Psoas muscle (tissue), 8 donors: ENCODE data around the gene CHCHD10. TPM values are rescaled to one million over a fixed set of nuclear protein-coding genes. Genes with fewer than 3 reads are reported as not detected.
A peak's percentile ranks its signal among the peaks of the same experiment; 100 is the strongest.

Experiments used
- ATAC-seq, 4 donors: fragments of 200-7000 bp; cut with Tn5 transposase; one replicate each; pipeline ENCODE4 v1.9.1; 2020; ENCODE audit warnings: moderate library complexity in 3 of 4, mild to moderate bottlenecking in 2 of 4
- DNase-seq, 2 donors: peaks; one replicate each; pipeline ENCODE4 v3.0.0-alpha.2; 2020
- H3K27ac ChIP-seq: fragments of 200-600 bp; one replicate; pipeline ENCODE4 v1.8.0; 2022
- H3K27me3 ChIP-seq, 3 donors: fragments of 200-600 bp in 1 of 3; one replicate each; pipeline versions ENCODE4 v1.6.1 to v1.8.0; 2013 to 2022; ENCODE audit warnings: low read length in 2 of 3, mild to moderate bottlenecking in 2 of 3, moderate library complexity in 1 of 3; ENCODE audit not compliant: insufficient read depth in 3 of 3
- H3K36me3 ChIP-seq, 2 donors: fragments of 200-600 bp in 1 of 2; one replicate each; pipeline versions ENCODE4 v1.6.1 to v1.8.0; 2013 to 2022; ENCODE audit warnings: low read depth in 1 of 2, mild to moderate bottlenecking in 1 of 2, moderate library complexity in 1 of 2; ENCODE audit not compliant: insufficient read depth in 1 of 2
- H3K4me1 ChIP-seq: fragments of 200-600 bp; one replicate; pipeline ENCODE4 v1.8.0; 2022
- H3K4me3 ChIP-seq: fragments of 200-600 bp; one replicate; pipeline ENCODE4 v1.8.0; 2022; ENCODE audit warnings: mild to moderate bottlenecking
- H3K9me3 ChIP-seq: fragments of 200-600 bp; one replicate; pipeline ENCODE4 v1.8.0; 2022
- WGBS, 3 donors: extraction: QIAGEN DNeasy Blood & Tissue Kit; methylation state at CpG; one replicate each; pipeline versions ENCODE4 v1.1.6 to v1.1.7; 2013; 5-methylcytosine and 5-hydroxymethylcytosine counted together
- intact Hi-C, 2 donors: fragments of 100-400 bp; cut with DNase I; formaldehyde crosslinking; loops; one replicate each; pipeline versions ENCODE4 v1.11.0 to v1.14.2; 2022
- polyA plus RNA-seq, 3 donors: library from polyadenylated mRNA; stranded (reverse); fragments of 200-250 nt; gene quantifications; one replicate each; pipeline ENCODE4 v1.2.3, GENCODE V29; 2013
- total RNA-seq, 4 donors: library from RNA; stranded (reverse); fragmentation: NEBNext Ultra II Directional in 2 of 4; extraction: Animal tissue kit (Norgen Biotek cat#: 25700) in 2 of 4; gene quantifications; one replicate each; pipeline versions ENCODE4 v1.2.1 to v1.2.4, GENCODE V29; 2021 to 2023
- TF ChIP-seq, protein P1 (sequence below): fragments of 200-600 bp; IDR thresholded peaks from one replicate; pipeline ENCODE4 v1.8.0; 2022; ENCODE audit warnings: antibody characterized with exemption
- donor health status: healthy with polysubstance abuse.
- donor health status: DM: no; HTN: no; CAD: no; lungs with moderate emphysema.
- donor health status: Bipolar disorder and iron deficiency.
- donor health status: healthy.
- donor health status: DM: yes; HTN: yes; CAD: no.
- donor health status: DM: no; HTN: no; CAD: no.
- donor health status: DM: no; HTN: no; CAD: no.
- donor health status: DM: yes; HTN: yes; CAD: no.

CHCHD10 gene
- total and polyA plus RNA-seq, 7 donors, result 460 to 1,066 (median 752) TPM

- WGBS, 3 donors, result 95% methylated on average over 4 of the region's 4 CpGs
- H3K27me3 ChIP-seq, result no peaks in the 10 kb centered on the region
- H3K4me3 ChIP-seq, result no peak overlapping the region
- intact Hi-C loops, result no loop called here
- H3K36me3 ChIP-seq, result peaks cover 2 to 80% of the 10 kb centered on the region in 2 donors
- TF ChIP-seq, protein P1, sequence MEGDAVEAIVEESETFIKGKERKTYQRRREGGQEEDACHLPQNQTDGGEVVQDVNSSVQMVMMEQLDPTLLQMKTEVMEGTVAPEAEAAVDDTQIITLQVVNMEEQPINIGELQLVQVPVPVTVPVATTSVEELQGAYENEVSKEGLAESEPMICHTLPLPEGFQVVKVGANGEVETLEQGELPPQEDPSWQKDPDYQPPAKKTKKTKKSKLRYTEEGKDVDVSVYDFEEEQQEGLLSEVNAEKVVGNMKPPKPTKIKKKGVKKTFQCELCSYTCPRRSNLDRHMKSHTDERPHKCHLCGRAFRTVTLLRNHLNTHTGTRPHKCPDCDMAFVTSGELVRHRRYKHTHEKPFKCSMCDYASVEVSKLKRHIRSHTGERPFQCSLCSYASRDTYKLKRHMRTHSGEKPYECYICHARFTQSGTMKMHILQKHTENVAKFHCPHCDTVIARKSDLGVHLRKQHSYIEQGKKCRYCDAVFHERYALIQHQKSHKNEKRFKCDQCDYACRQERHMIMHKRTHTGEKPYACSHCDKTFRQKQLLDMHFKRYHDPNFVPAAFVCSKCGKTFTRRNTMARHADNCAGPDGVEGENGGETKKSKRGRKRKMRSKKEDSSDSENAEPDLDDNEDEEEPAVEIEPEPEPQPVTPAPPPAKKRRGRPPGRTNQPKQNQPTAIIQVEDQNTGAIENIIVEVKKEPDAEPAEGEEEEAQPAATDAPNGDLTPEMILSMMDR, result no peak
- H3K4me1 ChIP-seq, result no peaks in the 10 kb centered on the region
- ATAC-seq (no peak), DNase-seq (no peak)
- H3K27ac ChIP-seq, result no peak overlapping the region
- no peaks in the 10 kb centered on the region for H3K9me3 ChIP-seq
Measured at GRCh38 chr22:23812378-23812777, 44.6 kb upstream of the CHCHD10 start.

GRCh38 chr22:23806837-23807236 is 39.1 kb upstream of the CHCHD10 start:
- intact Hi-C loops, result no loop called here
- Histone ChIP-seq H3K27ac (no peak overlapping the region), H3K27me3 (no peaks in the 10 kb centered on the region), H3K4me3 (no peak overlapping the region), H3K36me3 (peaks cover 13 to 96% of the 10 kb centered on the region in 2 donors), H3K4me1 (peaks cover 6% of the 10 kb centered on the region), H3K9me3 (no peaks in the 10 kb centered on the region)
- WGBS, 3 donors, result 100% methylated on average over 1 of the region's 1 CpG
- ATAC-seq, result no peak
- DNase-seq, result no peak
- TF ChIP-seq, protein P1, result no peak

DNA sequence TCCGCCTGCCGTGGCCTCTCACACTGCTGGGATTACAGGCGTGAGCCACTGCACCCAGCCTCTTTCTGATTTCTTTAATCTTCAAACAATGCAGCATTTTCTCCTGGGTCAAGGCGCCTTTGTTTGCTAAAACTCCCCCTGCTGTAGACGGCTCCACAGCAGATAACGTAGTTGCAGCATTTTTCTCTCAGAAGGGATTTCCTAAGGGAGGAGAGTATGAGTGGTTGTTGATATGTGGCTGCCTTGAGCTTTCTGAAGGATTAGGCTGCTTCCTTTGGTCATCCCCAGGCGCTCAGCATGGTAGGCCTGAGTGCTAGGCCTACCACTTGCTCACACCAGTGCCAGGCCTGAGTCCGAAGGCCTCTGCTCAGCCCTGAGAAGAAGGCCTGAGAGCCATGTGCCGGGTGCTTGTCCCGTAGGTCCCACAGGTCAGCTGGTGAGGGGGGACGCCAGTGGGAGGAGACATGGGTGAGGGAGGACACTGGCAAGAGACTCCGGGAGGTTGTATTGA is 37.1 kb upstream of the CHCHD10 start:
- H3K36me3 ChIP-seq, result peaks cover 11 to 96% of the 10 kb centered on the region in 2 donors
- no peaks in the 10 kb centered on the region for H3K27me3 ChIP-seq
- no peak overlapping the region for H3K27ac ChIP-seq
- no peaks in the 10 kb centered on the region for H3K9me3 ChIP-seq
- TF ChIP-seq, protein P1, result no peak
- intact Hi-C loops, result no loop called here
- WGBS, 3 donors, result 69 to 85% (median 80%) methylated on average over 12 of the region's 12 CpGs
- peaks cover 6% of the 10 kb centered on the region for H3K4me1 ChIP-seq
- no peak overlapping the region for H3K4me3 ChIP-seq
- DNase-seq, result no peak
- ATAC-seq, result no peak

DNA sequence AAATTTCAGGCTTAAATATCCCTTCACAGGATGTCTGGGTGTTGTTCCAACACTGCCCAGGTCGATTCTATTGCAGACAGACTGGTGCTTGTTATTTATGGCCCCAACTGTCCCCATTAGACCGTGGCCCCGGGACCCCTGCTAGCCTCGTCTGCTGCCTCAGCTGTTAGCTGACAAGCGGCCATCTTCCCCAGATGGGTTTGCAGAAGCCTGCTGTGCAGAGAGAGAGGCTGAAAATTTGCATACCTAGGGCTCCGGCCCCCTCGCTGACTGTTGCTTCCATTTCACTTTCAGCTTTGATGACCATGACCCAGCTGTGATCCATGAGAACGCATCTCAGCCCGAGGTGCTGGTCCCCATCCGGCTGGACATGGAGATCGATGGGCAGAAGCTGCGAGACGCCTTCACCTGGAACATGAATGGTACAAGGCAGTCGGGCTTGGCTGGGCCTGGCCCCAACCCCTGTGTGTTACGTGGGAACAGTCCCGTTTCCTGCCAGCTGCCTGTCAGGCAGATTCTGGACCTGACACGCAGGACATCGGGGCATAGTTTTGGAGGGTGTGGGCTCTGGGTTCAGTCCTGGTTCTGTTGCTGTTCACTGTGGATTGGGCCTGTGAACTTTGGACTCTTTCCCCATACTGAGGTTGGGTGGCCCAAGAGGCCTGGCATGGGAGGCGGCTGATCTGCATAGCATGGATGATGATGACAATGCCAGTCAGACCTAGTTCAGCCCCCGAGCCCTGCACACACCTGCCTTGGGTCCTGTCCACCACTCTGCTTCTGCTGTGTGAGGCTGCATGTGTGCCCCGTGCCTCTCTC is 35.4 kb upstream of the CHCHD10 start:
- peaks cover 6% of the 10 kb centered on the region for H3K4me1 ChIP-seq
- ATAC-seq (peak in 1 of 4 donors; percentile 28), DNase-seq (no peak)
- H3K36me3 ChIP-seq, result peaks cover 11 to 96% of the 10 kb centered on the region in 2 donors
- TF ChIP-seq, protein P1, result no peak
- 72 to 81% (median 80%) methylated on average over 20 to 21 of the region's 21 CpGs for WGBS, 3 donors
- H3K4me3 ChIP-seq, result no peak overlapping the region
- H3K9me3 ChIP-seq, result no peaks in the 10 kb centered on the region
- no peak overlapping the region for H3K27ac ChIP-seq
- intact Hi-C loops, result no loop called here
- no peaks in the 10 kb centered on the region for H3K27me3 ChIP-seq
